Breast epithelium (tissue), 3 donors: ENCODE results near the gene BAD.

ENCODE experiments used
- POLR2A ChIP-seq: fragments of 450-650 bp; IDR thresholded peaks from one replicate; pipeline ENCODE4 v1.6.1; 2016; ENCODE audit warnings: antibody characterized with exemption, mild to moderate bottlenecking, moderate library complexity
- TF ChIP-seq, protein P1 (sequence below), 3 donors: fragments of 450-650 bp; IDR thresholded peaks; one replicate each; pipeline ENCODE4 v1.5.1; 2016 to 2017; ENCODE audit warnings: antibody characterized with exemption in 3 of 3, mild to moderate bottlenecking in 3 of 3, moderate library complexity in 3 of 3

DNA sequence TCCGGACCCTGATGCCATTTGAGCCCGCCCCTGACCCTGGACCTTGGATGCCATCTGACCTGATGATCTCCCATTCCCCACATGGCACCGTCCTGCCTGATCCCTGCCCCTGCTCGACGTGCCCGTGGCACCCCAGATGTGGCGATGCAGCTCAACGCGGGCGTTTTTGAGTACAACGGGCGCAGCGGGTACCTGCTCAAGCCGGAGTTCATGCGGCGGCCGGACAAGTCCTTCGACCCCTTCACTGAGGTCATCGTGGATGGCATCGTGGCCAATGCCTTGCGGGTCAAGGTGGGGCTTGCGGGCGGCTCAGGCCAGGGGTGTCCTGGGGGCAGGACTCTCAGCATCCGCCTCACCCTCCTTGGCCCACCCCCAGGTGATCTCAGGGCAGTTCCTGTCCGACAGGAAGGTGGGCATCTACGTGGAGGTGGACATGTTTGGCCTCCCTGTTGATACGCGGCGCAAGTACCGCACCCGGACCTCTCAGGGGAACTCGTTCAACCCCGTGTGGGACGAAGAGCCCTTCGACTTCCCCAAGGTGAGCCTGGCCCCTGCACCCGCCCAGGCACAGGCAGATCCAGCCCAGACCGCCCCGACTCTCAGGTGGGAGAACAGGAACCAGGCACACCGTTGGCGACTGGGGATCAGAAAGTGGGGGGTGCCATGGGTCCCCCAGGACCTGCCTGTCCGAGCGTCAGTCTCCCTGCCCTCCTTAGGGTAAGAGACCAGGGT, 22.0 kb downstream of the BAD start:
- TF ChIP-seq, protein P1, sequence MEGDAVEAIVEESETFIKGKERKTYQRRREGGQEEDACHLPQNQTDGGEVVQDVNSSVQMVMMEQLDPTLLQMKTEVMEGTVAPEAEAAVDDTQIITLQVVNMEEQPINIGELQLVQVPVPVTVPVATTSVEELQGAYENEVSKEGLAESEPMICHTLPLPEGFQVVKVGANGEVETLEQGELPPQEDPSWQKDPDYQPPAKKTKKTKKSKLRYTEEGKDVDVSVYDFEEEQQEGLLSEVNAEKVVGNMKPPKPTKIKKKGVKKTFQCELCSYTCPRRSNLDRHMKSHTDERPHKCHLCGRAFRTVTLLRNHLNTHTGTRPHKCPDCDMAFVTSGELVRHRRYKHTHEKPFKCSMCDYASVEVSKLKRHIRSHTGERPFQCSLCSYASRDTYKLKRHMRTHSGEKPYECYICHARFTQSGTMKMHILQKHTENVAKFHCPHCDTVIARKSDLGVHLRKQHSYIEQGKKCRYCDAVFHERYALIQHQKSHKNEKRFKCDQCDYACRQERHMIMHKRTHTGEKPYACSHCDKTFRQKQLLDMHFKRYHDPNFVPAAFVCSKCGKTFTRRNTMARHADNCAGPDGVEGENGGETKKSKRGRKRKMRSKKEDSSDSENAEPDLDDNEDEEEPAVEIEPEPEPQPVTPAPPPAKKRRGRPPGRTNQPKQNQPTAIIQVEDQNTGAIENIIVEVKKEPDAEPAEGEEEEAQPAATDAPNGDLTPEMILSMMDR (IDR thresholded peaks at IDR 0.05) = no peak
- TF ChIP-seq POLR2A = no peak
